A673 (cell line): ENCODE results near the gene ZC3H12D. TPM values are rescaled to one million over a fixed set of nuclear protein-coding genes. Genes with fewer than 3 reads are reported as not detected.

Source experiments
- Bru-seq: library from RNA; stranded (reverse); fragments of 400-500 nt; gene quantifications from one replicate; lab custom pipeline; 2021; lab: Mats Ljungman, UMichigan
- BruChase-seq, 2 experiments: library from RNA; stranded (reverse); fragments of 400-500 nt; gene quantifications; one replicate each; lab custom pipeline; 2021; lab: Mats Ljungman, UMichigan
- BruUV-seq: library from RNA; stranded (reverse); fragments of 400-500 nt; replicated peaks from 2 replicates; lab custom pipeline; 2021; lab: Mats Ljungman, UMichigan
- CTCF ChIA-PET: fragments of 300-600 bp; sonication (Branson Sonifier 250); formaldehyde crosslinking; loops from one replicate; lab custom pipeline; 2022; ENCODE audit warnings: antibody characterized with exemption; lab: Charles Lee
- POLR2A ChIA-PET: fragments of 300-600 bp; sonication (Branson Sonifier 250); formaldehyde crosslinking; loops from one replicate; lab custom pipeline; 2022; ENCODE audit warnings: antibody characterized with exemption; ENCODE audit not compliant: low non-redundant PET; lab: Charles Lee
- DNase-seq: peaks from one replicate; pipeline ENCODE4 v3.0.0-alpha.2; 2015; ENCODE audit warnings: low spot score
- H3K27ac ChIP-seq: fragments of 200-600 bp; sonication (generic); 2 replicates; pipeline ENCODE4 v1.5.1; 2016; ENCODE audit warnings: mixed run types, low read depth, mild to moderate bottlenecking, mixed read lengths, antibody characterized with exemption, low read length; ENCODE audit not compliant: poor library complexity, severe bottlenecking
- H3K27me3 ChIP-seq: fragments of 200-600 bp; sonication (generic); replicated peaks from 2 replicates; pipeline ENCODE4 v1.6.1; 2017; ENCODE audit warnings: mixed run types, low read depth, mild to moderate bottlenecking, mixed read lengths, antibody characterized with exemption, low read length; ENCODE audit not compliant: insufficient read depth, poor library complexity
- H3K36me3 ChIP-seq: fragments of 200-600 bp; sonication (generic); 2 replicates; pipeline ENCODE4 v1.6.1; 2016; ENCODE audit warnings: mixed run types, mild to moderate bottlenecking, mixed read lengths, antibody characterized with exemption, low read length; ENCODE audit not compliant: insufficient read depth, poor library complexity, severe bottlenecking
- H3K4me1 ChIP-seq: fragments of 200-600 bp; sonication (generic); 2 replicates; pipeline ENCODE4 v1.6.1; 2017; ENCODE audit warnings: mixed run types, mild to moderate bottlenecking, mixed read lengths, antibody characterized with exemption, low read length; ENCODE audit not compliant: insufficient read depth, poor library complexity, severe bottlenecking
- H3K4me3 ChIP-seq: fragments of 200-600 bp; sonication (generic); 2 replicates; pipeline ENCODE4 v1.5.1; 2016; ENCODE audit warnings: low read depth, mixed run types, mild to moderate bottlenecking, mixed read lengths, low read length; ENCODE audit not compliant: poor library complexity, severe bottlenecking
- H3K9me3 ChIP-seq: fragments of 200-600 bp; sonication (generic); 2 replicates; pipeline ENCODE4 v1.6.1; 2016; ENCODE audit warnings: mixed run types, low read depth, mild to moderate bottlenecking, mixed read lengths, antibody characterized with exemption, low read length; ENCODE audit not compliant: poor library complexity, severe bottlenecking
- EZH2 ChIP-seq: fragments of 200-600 bp; sonication (generic); IDR thresholded peaks from 2 replicates; pipeline ENCODE4 v1.6.1; 2017; ENCODE audit warnings: borderline replicate concordance, low read depth, mild to moderate bottlenecking, mixed read lengths, antibody characterized with exemption, low read length; ENCODE audit not compliant: poor library complexity, severe bottlenecking
- intact Hi-C: fragments of 100-400 bp; cut with micrococcal nuclease; formaldehyde crosslinking; loops from one replicate; pipeline ENCODE4 v1.10.0; 2022; ENCODE audit not compliant: unreplicated experiment
- long read RNA-seq: library from polyadenylated mRNA; stranded (forward); transcript quantifications from one replicate; pipeline ENCODE4 v2.0.0, GENCODE V29; 2022
- total RNA-seq: library from RNA; stranded (reverse); gene quantifications from 2 replicates; pipeline ENCODE4 v1.2.3, GENCODE V29; 2021
- TF ChIP-seq, protein P1 (sequence below): fragments of 300-800, 200-600 bp; sonication (generic); conservative IDR thresholded peaks from 2 replicates; pipeline ENCODE4 v1.5.1; 2017; ENCODE audit warnings: low read depth, mild to moderate bottlenecking, antibody characterized with exemption, low read length, moderate library complexity, mixed read lengths

The ZC3H12D gene
- total RNA-seq (0.30 and 0.33 TPM in 2 replicates), Bru-seq, nascent RNA (percentile 26 among the genes with signal in this experiment), BruChase-seq, experiment 1, labeled RNA remaining after a 2-hour chase (percentile 23 among the genes with signal in this experiment), BruChase-seq, experiment 2, labeled RNA remaining after a 6-hour chase (percentile 26 among the genes with signal in this experiment)
- long read RNA-seq = 0 reads

DNA sequence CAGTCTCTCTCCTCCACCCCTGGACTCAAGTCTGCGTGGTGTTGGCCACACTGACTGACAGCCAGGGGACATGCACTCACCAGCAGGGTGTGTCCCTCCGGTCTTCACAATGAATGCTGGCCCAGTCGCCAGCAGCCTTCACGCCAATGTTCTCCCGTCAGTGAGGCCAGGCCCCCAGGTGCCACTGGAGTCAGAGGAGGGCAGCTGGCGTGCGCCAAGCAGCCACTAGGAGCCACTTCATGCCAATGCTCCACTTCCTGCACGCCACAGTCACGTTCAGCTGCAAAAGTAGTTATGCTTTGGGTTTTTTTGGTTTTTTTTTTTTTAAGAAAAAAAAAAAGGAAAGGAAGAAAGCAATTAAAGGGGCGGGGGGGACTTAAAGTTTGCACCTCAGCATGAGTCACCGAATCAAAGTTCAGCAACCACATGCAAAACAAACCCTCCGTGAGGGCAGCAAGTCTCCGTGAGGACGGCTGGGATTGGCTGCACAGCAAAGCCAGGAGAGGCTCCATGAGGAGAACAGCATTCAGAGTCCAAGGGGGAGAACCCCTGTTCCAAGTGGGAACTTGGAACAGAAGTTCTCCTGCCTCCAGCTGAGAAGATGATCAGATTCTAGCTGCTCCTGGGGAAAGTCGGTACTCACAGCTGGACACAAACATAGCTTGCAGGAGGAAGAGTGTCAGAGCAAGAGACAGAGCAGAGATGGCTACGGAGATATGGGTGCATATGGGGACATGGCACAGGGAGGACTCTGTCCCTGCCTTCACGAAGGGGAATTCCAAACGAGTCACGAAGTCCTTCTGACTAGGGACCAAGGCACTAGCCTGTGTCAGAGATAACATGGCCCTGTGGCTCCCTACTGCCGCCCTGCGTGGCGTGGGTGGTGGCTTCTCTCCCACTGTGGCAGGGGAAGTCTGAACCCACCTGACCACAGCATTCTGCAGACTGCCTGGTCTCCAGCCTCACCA lies at the start of gene ZC3H12D:
Gene ZC3H12D (minus strand): TSS at position 282 of the 968 bp plus-strand sequence. CDS start 10,471 bp downstream, outside the sequence.
- intact Hi-C loops = no loop called here
- DNase-seq = peak; percentile 56
- Histone ChIP-seq H3K9me3 (no peaks in the 10 kb centered on the region), H3K4me3 (no peak within 1 kb of the TSS), H3K27me3 (no peaks in the 10 kb centered on the region), H3K4me1 (peaks cover 15% of the 10 kb centered on the region), H3K27ac (no peak within 1 kb of the TSS), H3K36me3 (no peaks in the 10 kb centered on the region)
- BruUV-seq = no TSS peak
- POLR2A ChIA-PET = no interaction called here
- TF ChIP-seq, protein P1, sequence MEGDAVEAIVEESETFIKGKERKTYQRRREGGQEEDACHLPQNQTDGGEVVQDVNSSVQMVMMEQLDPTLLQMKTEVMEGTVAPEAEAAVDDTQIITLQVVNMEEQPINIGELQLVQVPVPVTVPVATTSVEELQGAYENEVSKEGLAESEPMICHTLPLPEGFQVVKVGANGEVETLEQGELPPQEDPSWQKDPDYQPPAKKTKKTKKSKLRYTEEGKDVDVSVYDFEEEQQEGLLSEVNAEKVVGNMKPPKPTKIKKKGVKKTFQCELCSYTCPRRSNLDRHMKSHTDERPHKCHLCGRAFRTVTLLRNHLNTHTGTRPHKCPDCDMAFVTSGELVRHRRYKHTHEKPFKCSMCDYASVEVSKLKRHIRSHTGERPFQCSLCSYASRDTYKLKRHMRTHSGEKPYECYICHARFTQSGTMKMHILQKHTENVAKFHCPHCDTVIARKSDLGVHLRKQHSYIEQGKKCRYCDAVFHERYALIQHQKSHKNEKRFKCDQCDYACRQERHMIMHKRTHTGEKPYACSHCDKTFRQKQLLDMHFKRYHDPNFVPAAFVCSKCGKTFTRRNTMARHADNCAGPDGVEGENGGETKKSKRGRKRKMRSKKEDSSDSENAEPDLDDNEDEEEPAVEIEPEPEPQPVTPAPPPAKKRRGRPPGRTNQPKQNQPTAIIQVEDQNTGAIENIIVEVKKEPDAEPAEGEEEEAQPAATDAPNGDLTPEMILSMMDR = no peak
- TF ChIP-seq EZH2 = no peak
- CTCF ChIA-PET = no interaction called here

DNA sequence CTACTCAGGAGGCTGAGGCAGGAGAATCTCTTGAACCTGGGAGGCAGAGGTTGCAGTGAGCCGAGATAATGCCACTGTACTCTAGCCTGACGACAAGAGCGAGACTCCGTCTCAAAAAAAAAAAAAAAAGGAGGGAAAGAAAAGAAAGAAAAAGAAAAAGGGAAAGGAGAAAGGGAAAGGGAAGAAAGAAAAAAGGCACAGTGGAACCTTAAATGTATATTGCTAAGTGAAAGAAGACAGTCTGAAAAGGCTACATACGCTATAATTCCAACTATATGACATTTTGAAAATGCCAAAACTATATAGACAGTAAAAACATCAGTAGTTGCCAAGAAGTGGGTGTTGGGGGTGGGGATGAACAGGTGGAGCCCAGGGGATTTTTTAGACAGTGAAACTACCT lies 44.8 kb upstream of the ZC3H12D start:
- H3K36me3 ChIP-seq = peaks cover 75% of the 10 kb centered on the region
- intact Hi-C loops = no loop called here
- no peaks in the 10 kb centered on the region for H3K27me3 ChIP-seq
- DNase-seq = no peak
- ChIA-PET CTCF (interaction anchor here (0.6 kb wide), 1 partner anchor 17 kb away, joined by 15 read pairs; no protein-coding TSS in a partner anchor), POLR2A (interaction anchor here (0.5 kb wide), 1 partner anchor 56 kb away, joined by 3 read pairs; no protein-coding TSS in a partner anchor)
- no peak overlapping the region for H3K27ac ChIP-seq
- H3K4me3 ChIP-seq = no peak overlapping the region
- no TSS peak for BruUV-seq
- H3K4me1 ChIP-seq = no peaks in the 10 kb centered on the region
- H3K9me3 ChIP-seq = no peaks in the 10 kb centered on the region
- TF ChIP-seq, protein P1 = no peak
- TF ChIP-seq EZH2 = no peak

DNA sequence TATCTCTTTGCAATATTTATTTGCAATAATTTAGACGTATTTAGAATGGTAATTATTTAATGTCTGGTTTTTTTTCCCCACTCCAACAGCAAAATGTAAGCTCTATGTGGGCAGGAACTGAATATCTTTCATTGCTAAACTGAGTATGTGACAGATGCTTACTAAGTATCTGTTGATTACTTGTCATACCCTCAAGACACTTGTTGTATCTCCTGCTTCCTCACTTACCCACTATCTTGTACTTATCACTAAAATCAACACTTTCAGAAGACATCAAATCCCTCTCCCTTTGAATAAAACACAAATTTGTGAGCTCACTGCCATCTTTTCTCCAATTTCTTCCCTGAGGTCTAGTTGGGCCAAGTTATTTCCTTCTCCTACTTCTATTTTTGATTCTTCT lies 30.7 kb upstream of the ZC3H12D start:
- no TSS peak for BruUV-seq
- H3K27me3 ChIP-seq = no peaks in the 10 kb centered on the region
- H3K9me3 ChIP-seq = no peaks in the 10 kb centered on the region
- H3K36me3 ChIP-seq = peaks cover 18% of the 10 kb centered on the region
- H3K27ac ChIP-seq = no peak overlapping the region
- ChIA-PET POLR2A (no interaction called here), CTCF (no interaction called here)
- TF ChIP-seq, protein P1 = no peak
- TF ChIP-seq EZH2 = no peak
- intact Hi-C loops = loop anchor here (5.0 kb wide), 1 partner anchor 83 kb away; no protein-coding TSS in a partner anchor
- H3K4me3 ChIP-seq = no peak overlapping the region
- DNase-seq = no peak
- H3K4me1 ChIP-seq = no peaks in the 10 kb centered on the region
